Measurements from ENCODE around the gene CEACAM21. TPM values are rescaled to one million over a fixed set of nuclear protein-coding genes. Genes with fewer than 3 reads are reported as not detected.

Gene CEACAM21
- total RNA-seq, 1 experiment from 2014 or later = not detected

DNA sequence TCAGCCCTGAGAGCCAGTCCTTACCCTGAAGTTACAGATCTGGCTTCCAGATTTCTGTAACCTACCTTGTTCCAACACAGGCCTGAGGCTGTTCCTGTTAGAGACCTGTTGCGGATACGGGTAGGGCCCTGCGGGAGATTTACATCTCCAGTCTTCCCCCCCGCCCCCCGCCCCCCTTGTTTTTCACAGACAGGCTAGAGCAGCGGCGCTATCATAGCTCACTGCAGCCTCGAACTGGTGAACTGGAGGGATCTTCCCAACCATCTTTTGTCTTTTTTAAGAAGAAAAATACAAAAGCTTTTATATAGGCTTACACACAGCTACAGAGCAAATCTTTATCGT is 10.6 kb upstream of the CEACAM21 start:
- Histone ChIP-seq H2BK12ac (ENCODE audit: insufficient read length, low read depth, low read length) (no peak overlapping the region), H3K4ac (ENCODE audit: low read depth, low read length) (no peak overlapping the region), H2BK20ac (ENCODE audit: low read depth, low read length, poor library complexity, severe bottlenecking) (no peak overlapping the region), H3K79me1 (ENCODE audit: insufficient read depth, low read depth, low read length, poor library complexity, severe bottlenecking) (no peaks in the 10 kb centered on the region), H3T11ph (ENCODE audit: low read length) (no peak overlapping the region), H3K79me2 (ENCODE audit: insufficient read depth, low read length) (no peaks in the 10 kb centered on the region), H3K9me3 (ENCODE audit: control insufficient read depth, low read depth, low read length) (no peaks in the 10 kb centered on the region), H4K5ac (ENCODE audit: insufficient read length, low read depth, low read length) (no peak overlapping the region), H3K4me1 (ENCODE audit: insufficient read depth, low read length) (no peaks in the 10 kb centered on the region), H3K27ac (ENCODE audit: insufficient read length, low read depth, low read length) (no peak overlapping the region), H2BK120ac (ENCODE audit: low read depth, low read length, poor library complexity, severe bottlenecking) (no peak overlapping the region), H3K23me2 (ENCODE audit: insufficient read length, low read depth, low read length, poor library complexity, severe bottlenecking) (peaks cover 3% of the 10 kb centered on the region), H2AK5ac (ENCODE audit: insufficient read length, low read length) (no peak overlapping the region), H3K56ac (ENCODE audit: insufficient read length, low read depth, low read length) (no peak overlapping the region), H3K4me2 (ENCODE audit: insufficient read depth, insufficient read length, low read length) (no peak overlapping the region), H4K91ac (ENCODE audit: insufficient read length, low read depth, low read length) (no peak overlapping the region), H4K8ac (replicated peaks; ENCODE audit: insufficient read length, low read depth, low read length) (no peak overlapping the region), H3K23ac (ENCODE audit: insufficient read length, low read depth, low read length) (no peak overlapping the region), H3K27me3 (ENCODE audit: insufficient read depth, low read length) (peaks cover 21% of the 10 kb centered on the region; the same call in 1 of the 2 replicates), H3K14ac (ENCODE audit: insufficient read depth, low read length) (no peak overlapping the region), H2BK5ac (ENCODE audit: insufficient read length, low read length) (no peak overlapping the region), H3K9ac (ENCODE audit: extremely low read depth, insufficient read length, low read length) (no peak overlapping the region), H2AFZ (ENCODE audit: low read length) (no peak overlapping the region), H3K18ac (ENCODE audit: insufficient read length, low read depth, low read length) (no peak overlapping the region), H4K20me1 (ENCODE audit: control insufficient read depth, insufficient read depth, insufficient read length) (no peaks in the 10 kb centered on the region), H2BK15ac (ENCODE audit: low read depth, low read length) (no peak overlapping the region)
- H3K27me3 Mint-ChIP-seq (ENCODE audit: low read depth) = peaks cover 3% of the 10 kb centered on the region
- no peak for DNase-seq
- no peak overlapping the region for H3K27ac Mint-ChIP-seq
- peaks cover 0 to 2% (median 0%) of the 10 kb centered on the region in 3 experiments; a peak in 3 of 7 replicates for H3K36me3 Mint-ChIP-seq (ENCODE audit: insufficient read depth in 1 of 3, low read depth in 3 of 3)
- H3K4me3 Mint-ChIP-seq = no peak overlapping the region
- TF ChIP-seq CTCF (conservative IDR thresholded peaks at IDR 0.05) = no peak
- H3K9me3 Mint-ChIP-seq = peaks cover 36 to 73% of the 10 kb centered on the region in 2 experiments
- H3K4me1 Mint-ChIP-seq = no peaks in the 10 kb centered on the region
- WGBS (ENCODE audit: extremely low coverage, insufficient read length, low lambda C conversion rate) = no CpG with 5 or more reads among the region's 9 CpGs
